Hematopoietic multipotent progenitor cell treated with erythropoietin and hydrocortisone succinate and interleukin-3 and kit ligand, for 6 days (in vitro differentiated cells): Measurements from ENCODE around the gene ADK.
"Not testable (repeated sequence)": the region's sequence is repeated elsewhere in the genome, so short reads cannot be mapped to it uniquely, and the experiment has no call there.

Experiments
- DNase-seq: peaks from one replicate; pipeline ENCODE4 v3.0.0-alpha.2; 2015

The ADK gene

GRCh38 chr10:74146980-74147379 is 4.0 kb upstream of the ADK start:
- not testable (repeated sequence) for DNase-seq

- DNase-seq, result peak; percentile 52
These were observed 624 bp upstream of the ADK start, which contains the start of gene AP3M1 for GRCh38 chr10:74150204-74150989. AP3M1 (minus strand) TSS chr10:74150828; CDS start chr10:74138379, 12,449 bp downstream.

- DNase-seq, result no peak
These were observed 1.1 kb downstream of the ADK start for GRCh38 chr10:74151879-74152722.

GRCh38 chr10:74153123-74153522 is 2.1 kb downstream of the ADK start:
- DNase-seq, result no peak

- DNase-seq, result no peak
These were observed 2.7 kb downstream of the ADK start for GRCh38 chr10:74153676-74154075.

GRCh38 chr10:74156919-74157289 is 5.9 kb downstream of the ADK start:
- peak; percentile 81 for DNase-seq

- DNase-seq, result no peak
These were observed 9.0 kb downstream of the ADK start for GRCh38 chr10:74160013-74160412.

GRCh38 chr10:74163319-74164068 is 12.5 kb downstream of the ADK start:
- no peak for DNase-seq

- DNase-seq, result no peak
These were observed 13.9 kb downstream of the ADK start for GRCh38 chr10:74164716-74165529.

GRCh38 chr10:74165530-74165901 is 14.5 kb downstream of the ADK start:
- DNase-seq, result peak; percentile 59

GRCh38 chr10:74167443-74167842 is 16.4 kb downstream of the ADK start:
- DNase-seq, result no peak

GRCh38 chr10:74171625-74172024 is 20.6 kb downstream of the ADK start:
- DNase-seq, result no peak

- no peak for DNase-seq
These were observed 23.5 kb downstream of the ADK start for GRCh38 chr10:74174521-74174920.

GRCh38 chr10:74175510-74176379 is 24.7 kb downstream of the ADK start:
- no peak for DNase-seq

GRCh38 chr10:74176380-74177139 is 25.5 kb downstream of the ADK start:
- DNase-seq, result peak; percentile 99

GRCh38 chr10:74177140-74177677 is 26.2 kb downstream of the ADK start:
- DNase-seq, result peak; percentile 52

GRCh38 chr10:74178042-74178791 is 27.2 kb downstream of the ADK start:
- DNase-seq, result no peak

- DNase-seq, result no peak
These were observed 28.2 kb downstream of the ADK start for GRCh38 chr10:74179111-74179710.

- DNase-seq, result no peak
These were observed 35.7 kb downstream of the ADK start for GRCh38 chr10:74186678-74187077.
